GM21737 (cell line): ENCODE data around the gene FBXW8.

ENCODE experiments used
- ATAC-seq: cut with Tn5 transposase; IDR thresholded peaks from one replicate; pipeline ENCODE4 v1.9.1; 2021; ENCODE audit warnings: mild to moderate bottlenecking, moderate library complexity; ENCODE audit not compliant: unreplicated experiment

Gene FBXW8, protein sequence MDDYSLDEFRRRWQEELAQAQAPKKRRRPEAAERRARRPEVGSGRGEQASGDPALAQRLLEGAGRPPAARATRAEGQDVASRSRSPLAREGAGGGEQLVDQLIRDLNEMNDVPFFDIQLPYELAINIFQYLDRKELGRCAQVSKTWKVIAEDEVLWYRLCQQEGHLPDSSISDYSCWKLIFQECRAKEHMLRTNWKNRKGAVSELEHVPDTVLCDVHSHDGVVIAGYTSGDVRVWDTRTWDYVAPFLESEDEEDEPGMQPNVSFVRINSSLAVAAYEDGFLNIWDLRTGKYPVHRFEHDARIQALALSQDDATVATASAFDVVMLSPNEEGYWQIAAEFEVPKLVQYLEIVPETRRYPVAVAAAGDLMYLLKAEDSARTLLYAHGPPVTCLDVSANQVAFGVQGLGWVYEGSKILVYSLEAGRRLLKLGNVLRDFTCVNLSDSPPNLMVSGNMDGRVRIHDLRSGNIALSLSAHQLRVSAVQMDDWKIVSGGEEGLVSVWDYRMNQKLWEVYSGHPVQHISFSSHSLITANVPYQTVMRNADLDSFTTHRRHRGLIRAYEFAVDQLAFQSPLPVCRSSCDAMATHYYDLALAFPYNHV

DNA sequence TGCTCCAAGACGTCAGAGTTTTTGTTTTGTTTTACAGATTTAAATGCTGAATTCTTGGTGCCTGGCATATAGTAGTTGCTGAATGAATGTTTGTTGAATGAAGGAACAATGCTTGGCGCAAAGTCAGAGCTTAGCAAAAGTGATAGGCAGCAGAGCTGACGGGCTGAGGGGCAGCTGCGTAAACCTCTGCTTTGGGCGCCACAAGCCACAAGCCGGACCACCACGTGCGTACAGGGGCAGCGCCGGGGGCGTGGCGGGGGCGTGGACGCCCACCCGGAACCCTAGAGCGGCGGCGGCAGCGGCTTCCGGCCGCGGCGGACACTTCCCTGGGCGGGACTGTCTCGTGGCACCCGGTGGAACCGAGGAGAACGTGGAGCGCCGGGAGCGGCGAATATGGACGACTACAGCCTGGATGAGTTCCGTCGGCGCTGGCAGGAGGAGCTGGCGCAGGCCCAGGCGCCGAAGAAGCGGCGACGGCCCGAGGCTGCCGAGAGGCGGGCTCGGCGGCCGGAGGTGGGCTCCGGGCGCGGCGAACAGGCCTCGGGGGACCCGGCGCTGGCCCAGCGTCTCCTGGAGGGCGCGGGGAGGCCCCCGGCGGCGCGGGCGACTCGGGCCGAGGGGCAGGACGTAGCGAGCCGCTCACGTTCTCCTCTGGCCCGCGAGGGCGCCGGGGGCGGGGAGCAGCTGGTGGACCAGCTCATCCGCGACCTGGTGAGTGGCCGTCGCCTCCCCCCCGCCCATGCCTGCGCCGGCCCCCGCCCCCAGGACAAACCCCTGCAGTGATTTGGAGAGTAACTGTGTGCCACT is at the start of gene FBXW8:
TSS of gene FBXW8 (plus strand) at position 306 of the 807 bp plus-strand sequence. CDS start at position 394, 88 bp downstream.
- peak; percentile 81 for ATAC-seq

DNA sequence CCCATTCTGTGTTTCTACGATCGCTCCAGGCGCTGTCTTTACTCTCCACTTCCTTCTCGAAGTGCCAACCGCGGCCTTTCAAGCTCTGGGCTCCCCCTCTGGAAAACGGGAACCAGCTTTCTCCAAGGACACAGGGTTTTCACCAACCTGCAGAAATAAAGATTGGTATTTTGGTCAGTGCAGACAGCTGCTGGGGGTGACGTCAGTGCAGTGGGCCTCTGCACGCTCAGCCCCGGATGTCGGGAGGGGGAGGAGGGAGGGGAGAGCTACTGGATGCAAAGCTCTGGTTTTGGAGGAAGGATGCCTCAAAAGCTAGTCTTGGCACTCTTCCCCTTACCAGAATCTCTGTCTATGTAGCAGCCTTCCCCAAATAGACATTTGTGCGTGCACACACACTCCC is 49.4 kb upstream of the FBXW8 start:
- ATAC-seq: peak; percentile 77

DNA sequence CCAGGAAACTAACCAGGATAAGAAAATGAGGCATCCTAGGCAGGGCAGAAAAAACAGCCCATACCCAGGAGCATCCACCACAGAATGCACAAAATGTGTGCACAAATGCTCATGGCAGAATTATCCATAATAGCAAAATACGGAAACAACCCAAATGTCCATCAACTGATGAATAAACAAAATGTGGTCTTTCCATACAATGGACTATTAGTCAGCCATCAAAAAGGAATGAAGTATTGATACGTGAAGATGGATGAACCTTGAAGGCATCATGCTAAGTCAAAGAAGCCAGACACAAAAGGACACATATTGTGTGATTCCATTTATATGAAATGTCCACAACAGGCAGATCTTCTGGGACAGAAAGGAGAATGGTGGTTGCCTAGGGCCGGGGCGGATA is 48.6 kb upstream of the FBXW8 start:
- ATAC-seq: no peak

DNA sequence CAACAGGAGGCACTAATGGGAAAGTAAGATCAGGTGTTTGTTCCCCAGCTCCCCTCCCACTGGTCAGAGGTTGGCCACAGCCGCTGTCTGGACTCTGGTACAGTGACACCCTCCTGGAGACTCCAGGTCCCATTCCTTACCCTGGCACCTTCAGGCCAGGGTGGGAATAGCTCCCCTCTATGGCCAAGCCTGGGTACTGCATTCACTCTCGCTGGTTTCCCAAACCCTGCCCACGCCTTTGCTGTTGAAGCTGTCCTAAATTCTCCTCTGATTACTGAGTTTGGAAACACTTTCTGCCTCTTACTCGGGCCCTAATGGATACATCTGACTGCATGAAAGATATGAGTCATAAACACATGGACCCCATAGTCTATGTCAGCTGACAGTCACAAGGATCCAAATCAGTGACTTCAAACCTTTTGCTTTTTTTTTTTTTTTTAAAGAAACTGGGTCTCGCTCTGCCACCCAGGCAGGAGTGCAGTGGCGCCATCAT is 47.4 kb upstream of the FBXW8 start:
- no peak for ATAC-seq

DNA sequence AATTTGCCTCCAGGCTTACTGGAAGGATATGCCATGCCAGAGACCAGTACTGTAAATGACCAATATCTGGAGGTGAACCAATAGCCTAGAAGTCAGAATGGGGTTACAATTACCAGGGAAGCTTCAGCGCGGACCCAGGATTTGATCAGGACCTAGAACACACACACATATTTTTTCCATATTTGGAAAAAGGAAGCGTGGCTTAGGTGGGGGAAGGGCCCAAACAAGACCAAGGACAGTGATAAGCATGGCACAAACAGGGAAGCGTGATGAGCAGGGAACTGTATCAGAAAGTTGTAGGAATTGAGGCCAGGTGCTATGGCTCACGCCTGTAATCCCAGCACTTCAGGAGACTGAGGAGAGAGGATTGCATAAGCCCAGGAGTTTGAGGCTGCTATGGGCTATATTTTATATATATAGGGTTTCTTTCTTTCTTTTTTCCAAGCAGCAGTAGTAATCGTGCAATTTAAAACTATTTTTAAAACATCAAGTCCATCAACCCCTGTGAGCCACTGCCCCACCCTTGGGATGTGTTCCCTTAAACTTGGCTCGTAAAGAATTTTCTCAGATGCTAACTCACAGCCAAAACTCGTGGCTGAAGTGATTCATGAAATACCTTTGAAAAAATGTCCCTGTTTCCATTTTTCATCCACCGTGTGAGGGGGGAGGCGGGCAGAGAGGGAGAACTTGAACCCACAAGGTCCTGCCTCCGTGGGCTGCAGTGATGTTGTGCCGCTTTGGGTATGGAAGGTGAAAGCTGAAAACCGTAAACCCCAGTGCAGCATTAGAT is 46.2 kb upstream of the FBXW8 start:
- no peak for ATAC-seq

DNA sequence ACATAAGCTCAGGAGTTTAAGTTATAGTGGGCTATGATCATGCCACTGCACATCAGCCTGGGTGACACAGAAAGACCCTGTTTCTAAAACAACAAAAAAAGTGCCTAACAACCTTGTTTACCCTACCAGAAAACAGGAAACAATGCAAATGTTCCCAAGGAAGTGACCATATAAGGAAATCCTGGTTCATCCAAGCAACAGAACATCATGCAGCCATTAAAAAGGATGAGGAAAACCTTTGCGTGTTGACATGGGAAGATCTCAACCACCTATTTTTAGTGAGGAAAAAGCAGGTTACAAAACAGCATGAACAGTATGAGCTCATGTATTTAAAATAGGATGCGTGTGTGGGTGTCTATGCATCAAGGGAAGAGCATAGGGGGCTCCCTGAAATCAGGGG is 43.2 kb upstream of the FBXW8 start:
- ATAC-seq: no peak

DNA sequence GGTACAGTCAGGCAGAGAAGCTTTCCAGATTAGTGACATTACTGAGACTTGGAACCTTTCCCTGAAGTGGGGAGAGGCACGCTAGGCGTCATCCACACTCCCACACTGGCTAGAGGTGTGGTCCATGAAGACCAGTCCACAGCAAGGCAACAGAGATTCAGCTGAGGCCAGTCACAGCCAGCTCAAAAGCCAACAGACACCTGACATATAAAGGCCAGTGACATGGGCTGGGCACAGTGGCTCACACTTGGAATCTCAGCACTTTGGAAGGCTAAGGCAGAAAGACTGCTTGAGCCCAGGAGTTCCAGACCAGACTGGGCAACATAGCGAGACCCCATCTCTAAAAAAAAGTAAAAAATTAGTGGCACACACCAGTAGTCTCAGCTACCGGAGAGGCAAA is 40.4 kb upstream of the FBXW8 start:
- no peak for ATAC-seq

DNA sequence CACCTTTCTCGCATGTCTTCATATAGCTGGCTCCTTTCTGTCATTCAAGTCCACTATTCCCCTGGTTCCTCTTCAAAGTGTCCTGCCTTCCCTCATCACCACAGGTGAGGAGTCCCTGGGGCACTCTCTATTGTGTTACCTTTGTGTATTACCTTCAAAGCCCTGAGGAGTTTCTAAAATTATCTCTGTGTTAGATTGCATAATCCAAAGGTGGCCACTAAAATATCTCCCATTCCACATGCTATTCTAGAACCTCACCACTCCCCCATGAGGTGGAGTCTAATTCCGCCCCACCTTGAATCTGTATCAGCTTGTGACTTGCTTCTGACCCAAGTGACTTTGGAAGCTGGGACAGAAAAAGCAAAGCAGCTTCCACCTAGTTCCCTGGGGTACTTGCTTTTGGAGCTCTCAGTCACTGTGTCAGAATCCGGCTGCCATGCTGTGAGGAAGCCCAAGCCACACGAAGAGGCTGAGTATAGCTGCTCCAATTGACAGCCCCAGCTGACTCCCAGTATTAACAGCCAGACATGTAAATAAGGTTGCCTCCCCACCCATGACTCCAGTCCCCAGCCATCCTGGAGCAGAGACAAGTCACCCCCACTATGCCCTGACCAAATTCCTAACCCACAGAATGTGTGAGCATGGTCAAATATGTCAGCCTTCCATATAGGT is 36.3 kb upstream of the FBXW8 start:
- ATAC-seq: no peak

DNA sequence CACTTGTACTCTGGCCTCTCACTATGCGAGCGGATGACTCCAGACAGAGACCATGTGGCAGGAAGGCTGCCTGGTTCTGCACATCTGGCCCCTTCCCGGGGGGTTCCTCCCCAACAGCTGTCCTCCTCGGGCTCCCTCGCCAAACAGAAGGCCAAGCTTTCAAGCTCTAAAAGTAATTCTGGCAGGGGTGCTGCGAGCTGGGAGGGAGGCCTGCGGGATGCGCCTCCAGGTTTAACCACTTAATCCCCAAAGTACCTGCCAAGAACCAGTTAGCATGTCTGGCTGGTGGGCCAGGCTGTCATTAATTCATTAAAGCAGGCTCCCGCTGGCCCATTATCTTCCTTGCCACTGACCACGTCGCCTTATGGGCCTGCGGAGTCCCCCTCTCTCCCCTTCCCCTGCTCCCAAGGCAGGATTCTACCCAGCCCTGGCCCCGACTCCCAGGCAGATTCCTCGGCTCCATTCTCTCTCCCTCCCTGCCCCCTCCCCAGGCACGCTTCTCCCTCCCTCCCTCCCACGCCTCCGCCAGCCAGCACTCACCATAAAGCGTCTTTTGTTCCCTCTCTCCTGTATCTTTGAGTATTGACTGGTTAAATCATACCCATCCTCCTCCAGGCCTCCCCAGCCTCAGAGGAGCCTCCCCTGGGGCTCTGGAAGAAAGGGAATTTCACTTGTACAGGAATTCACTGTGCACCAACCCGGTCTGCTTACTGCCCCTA is 34.4 kb upstream of the FBXW8 start:
- no peak for ATAC-seq

DNA sequence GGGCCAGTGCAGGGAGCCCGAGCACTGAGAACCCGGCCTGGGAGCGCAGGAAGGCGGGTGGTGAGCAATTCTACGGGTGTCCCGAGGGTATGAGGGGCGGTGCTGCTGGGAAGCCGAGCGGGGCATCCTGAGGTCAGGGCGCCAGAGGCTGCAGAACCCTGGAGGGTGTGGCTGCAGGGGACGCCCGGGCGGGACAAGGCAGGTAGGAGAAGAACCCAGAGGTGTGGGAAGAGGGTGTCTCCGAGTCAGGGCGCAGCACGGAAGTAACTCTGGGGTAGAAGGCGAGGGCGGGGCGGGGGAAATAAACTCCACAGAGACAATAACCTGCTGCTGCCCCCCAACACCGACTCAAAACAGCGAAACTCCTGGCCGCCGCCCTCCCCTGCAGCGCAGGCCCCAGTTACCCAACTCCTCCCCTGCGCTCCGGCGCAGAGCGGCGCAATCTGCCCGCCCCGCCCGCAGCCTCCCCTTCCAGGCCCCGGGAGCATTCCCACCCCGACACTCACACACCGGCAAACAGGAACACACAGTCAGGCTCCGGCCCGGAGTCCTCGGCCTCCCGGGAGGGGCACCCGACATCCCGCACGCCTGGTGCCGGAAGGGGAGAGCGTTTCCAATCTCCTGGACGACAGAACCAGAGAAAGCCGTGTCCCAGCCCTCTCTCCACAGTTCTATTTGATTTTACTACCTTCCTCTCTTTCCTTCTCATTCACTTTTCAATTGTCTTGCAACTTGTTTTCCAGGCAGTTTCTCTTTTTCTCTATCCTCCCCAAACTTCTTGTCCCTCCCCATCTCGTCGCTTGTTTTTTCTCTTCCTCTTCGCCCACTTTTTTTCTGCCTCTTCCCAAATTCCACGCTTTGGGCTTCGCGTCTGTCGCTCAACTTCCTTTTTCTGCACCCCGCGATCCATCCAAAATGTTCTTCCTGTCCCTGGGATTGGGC is 31.9 kb upstream of the FBXW8 start:
- ATAC-seq: no peak

DNA sequence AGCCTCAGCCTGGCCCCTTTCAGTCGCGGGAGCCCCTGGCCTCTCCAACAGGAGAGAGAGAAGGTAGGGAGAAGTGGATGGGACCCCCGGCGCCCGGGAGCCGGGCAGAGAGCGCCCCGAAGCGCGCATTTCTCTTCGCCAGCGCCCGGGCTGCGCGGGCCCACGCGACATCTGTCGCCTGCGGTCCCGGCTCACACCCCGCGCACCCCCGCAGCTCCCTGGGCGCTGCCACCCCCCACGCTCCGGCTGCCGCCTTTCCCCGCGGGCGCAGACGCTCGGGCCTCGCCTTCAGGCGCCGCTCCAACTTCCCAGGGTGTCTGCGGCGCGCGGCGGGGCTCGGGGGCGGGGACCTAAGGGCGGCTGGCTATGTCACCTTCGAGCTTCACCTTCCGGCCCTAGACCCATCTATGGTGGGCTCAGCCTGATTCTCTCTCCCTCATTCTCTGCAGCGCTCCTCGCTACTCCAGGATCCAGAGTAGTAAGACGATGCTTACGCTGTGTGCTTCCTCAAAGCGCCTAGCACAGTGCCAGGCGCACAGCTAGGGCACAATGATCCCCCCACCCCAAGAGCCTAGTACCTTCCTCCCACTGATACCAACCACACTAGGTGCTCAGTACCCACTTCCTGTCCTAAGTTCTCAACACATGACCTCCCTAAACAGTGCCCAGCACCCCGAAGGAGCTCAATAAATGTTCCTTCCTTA is 31.1 kb upstream of the FBXW8 start:
- ATAC-seq: no peak

DNA sequence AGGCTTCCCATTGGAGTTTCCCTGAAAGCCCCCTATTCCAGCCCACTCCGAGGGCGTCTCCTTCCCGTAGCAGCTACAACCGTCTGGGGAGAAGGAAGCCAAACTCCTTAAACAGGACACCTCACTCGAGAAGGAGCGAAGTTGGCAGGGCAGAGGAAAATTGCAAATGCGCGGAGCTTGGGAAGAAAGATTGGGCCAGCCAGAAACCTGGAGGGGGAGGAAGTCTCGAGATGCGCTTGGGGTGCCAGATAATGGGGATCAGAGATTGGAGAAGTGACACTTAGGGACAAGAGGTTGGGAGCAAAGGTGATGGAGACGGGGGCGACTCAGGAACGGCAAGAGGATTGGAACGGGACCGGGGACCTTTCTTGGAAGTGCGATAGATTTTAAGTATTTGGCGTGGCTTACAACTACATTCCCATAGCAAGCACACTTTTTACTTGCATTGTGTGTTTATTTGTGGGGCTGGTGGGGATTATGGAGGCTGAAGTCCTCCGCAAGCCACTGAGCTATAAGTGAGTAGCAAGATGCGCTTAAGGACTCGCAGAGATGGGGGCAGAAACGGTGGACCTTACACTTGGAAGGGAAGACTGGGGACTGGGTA is 30.4 kb upstream of the FBXW8 start:
- ATAC-seq: no peak

DNA sequence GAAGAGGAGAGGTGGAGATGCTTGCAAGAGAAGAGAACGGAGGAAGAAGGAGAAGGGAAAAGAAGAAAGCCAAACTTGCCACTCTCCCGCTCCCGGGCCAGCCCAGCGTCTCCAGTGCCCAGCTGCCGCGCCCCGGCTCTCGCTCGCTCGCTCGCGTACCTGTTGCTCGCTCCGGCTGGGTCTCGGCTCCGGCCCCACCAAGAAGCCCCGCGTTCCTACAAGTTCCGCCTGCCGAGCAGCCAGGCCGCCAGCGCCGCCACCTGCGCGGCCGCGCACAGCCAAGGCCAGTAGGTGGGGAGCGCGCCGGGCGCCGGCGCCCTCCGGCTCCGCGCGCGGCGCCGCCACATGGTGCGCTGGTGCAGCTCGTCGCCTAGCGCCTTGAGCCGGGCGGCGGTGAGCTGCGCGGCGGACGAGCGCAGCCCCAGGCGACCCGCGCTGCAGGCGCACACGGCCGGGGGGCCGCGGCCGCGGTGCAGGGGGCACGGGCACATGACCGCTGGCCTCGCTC is 29.9 kb upstream of the FBXW8 start:
- ATAC-seq: peak; percentile 72

DNA sequence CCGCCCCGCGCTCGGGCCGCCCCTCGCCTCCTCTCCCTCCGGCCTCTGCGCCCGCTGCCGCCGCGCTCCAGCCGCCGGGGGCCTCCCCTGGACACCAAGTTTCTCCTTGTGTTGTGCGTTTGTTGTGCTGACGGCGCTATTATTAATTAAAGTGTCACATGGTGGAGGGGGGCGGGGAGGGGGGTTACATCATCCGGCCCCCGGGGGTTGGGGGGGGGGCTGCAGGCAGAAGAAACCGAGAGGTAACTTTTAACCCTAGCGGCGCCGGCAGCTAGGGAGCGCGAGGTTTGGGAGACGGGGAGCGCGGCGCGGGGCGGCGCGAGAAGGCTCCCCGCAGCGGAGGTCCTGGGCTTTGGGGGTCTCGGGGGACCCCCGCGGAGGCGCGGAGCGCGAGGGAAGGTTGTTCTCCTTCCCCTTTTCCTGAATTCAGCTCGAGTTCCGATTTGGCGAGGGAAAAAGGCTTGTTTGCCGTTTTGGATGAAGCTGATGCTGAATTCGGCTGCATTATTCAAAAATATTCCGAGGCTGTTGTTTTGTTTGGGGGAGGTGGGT is 29.3 kb upstream of the FBXW8 start, which contains the start of gene HRK:
TSS of gene HRK (minus strand) at position 117 of the 552 bp plus-strand sequence. CDS start 134 bp downstream, outside the sequence.
- ATAC-seq: no peak

DNA sequence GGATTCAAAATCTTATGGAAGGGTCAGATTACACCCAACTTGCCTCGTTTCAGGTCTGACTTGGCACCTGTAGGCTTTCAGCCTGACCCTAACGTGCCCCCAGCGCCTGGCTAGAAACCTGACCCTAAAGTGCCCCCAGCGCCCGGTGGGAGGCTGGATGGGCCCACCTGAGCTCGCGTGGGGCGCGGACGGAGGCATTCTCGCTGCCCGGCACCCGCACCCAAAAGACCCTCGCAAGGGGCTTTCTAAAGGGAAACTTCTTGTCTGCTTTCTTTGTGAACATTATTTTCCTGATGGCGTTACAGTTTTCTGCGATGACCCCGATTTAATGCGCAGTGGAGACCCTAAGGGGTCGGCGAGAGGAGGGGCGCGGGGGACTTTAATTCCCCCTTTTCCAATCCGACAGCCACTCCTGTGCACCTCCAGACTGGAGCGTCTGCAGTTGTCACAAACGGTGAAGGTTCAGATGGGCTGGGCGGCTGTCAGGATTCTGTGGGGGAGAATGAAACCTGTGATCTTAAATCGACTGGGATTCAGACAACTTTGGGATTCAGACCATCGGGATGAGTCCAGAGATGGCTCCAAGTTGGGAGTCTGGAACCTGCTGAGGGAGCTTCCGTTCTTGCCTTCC is 28.8 kb upstream of the FBXW8 start:
- ATAC-seq: no peak

DNA sequence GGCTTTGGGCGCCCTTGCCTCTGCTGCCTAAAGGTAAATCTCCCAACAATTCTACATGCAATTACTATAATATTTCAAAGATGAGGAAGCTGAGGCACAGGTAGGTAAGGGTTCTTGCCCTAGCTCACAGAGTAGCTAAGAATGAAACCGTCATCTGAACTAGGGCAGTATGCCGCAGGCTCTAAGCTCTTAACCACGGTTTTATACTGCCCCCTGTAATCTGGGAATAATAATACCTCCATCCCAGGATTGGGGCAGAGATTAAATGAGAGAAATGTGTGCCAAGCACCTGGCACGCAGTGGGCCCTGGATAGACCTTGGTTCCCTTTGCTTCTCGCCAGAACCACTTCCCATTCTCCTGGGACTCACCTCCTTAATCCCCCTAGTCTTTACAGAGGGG is 28.0 kb upstream of the FBXW8 start:
- ATAC-seq: no peak
